Gastroesophageal sphincter (tissue), 4 donors: ENCODE data around the gene SHOX. TPM values are rescaled to one million over a fixed set of nuclear protein-coding genes. Genes with fewer than 3 reads are reported as not detected.

Source experiments
- ATAC-seq: fragments of 150-250 bp; one replicate; pipeline ENCODE4 v1.9.1; 2016; ENCODE audit warnings: mild to moderate bottlenecking, moderate library complexity
- H3K27ac ChIP-seq, 4 donors: fragments of 200-600 bp; sonication (generic) in 3 of 4; 1 replicate in 3 of 4; 2 replicates in 1 of 4; pipeline ENCODE4 v1.5.1; 2016 to 2019
- H3K27me3 ChIP-seq: fragments of 200-600 bp; sonication (generic); one replicate; pipeline ENCODE4 v1.5.1; 2019
- H3K36me3 ChIP-seq, 2 donors: fragments of 200-600 bp; sonication (generic); one replicate each; pipeline ENCODE4 v1.5.1; 2019; ENCODE audit warnings: control low read depth in 1 of 2
- H3K4me1 ChIP-seq, 3 donors: fragments of 200-600 bp; sonication (generic); 1 replicate in 2 of 3; 2 replicates in 1 of 3; pipeline ENCODE4 v1.5.1; 2016 to 2019; ENCODE audit warnings: control low read depth in 2 of 3
- H3K4me3 ChIP-seq, 2 donors: fragments of 200-600 bp; sonication (generic); one replicate each; pipeline ENCODE4 v1.5.1; 2019; ENCODE audit warnings: mild to moderate bottlenecking in 1 of 2, moderate library complexity in 1 of 2
- H3K9me3 ChIP-seq, 3 donors: fragments of 200-600 bp; sonication (generic); one replicate each; pipeline ENCODE4 v1.5.1; 2017 to 2019; ENCODE audit warnings: control low read depth in 2 of 3
- CTCF ChIP-seq, 4 experiments: fragments of 200-600 bp in 2 of 4; fragments of 450-650 bp in 2 of 4; sonication (generic) in 1 of 4; IDR thresholded peaks; one replicate each; pipeline ENCODE4 v1.5.1; 2017 to 2019; ENCODE audit warnings: antibody characterized with exemption in 4 of 4, mild to moderate bottlenecking in 2 of 4, moderate library complexity in 2 of 4
- EP300 ChIP-seq: sonication (generic); formaldehyde crosslinking; IDR thresholded peaks from one replicate; pipeline ENCODE4 v1.6.1; 2017; ENCODE audit warnings: antibody characterized with exemption, mild to moderate bottlenecking
- POLR2A ChIP-seq, 2 donors: fragments of 450-650 bp; IDR thresholded peaks; one replicate each; pipeline ENCODE4 v1.6.1; 2017; ENCODE audit warnings: antibody characterized with exemption in 2 of 2, mild to moderate bottlenecking in 2 of 2, moderate library complexity in 1 of 2
- POLR2AphosphoS5 ChIP-seq: sonication (generic); formaldehyde crosslinking; IDR thresholded peaks from one replicate; pipeline ENCODE4 v1.6.1; 2017; ENCODE audit warnings: antibody characterized with exemption
- whole genome bisulfite sequencing, 2 donors: methylation state at CpG; one replicate each; pipeline ENCODE4 v1.1.5; 2018; ENCODE audit warnings: low coverage in 1 of 2; 5-methylcytosine and 5-hydroxymethylcytosine counted together
- total RNA-seq, 4 donors: library from RNA; depleted of rRNA; stranded (reverse); fragments of >200 nt; gene quantifications; one replicate each; pipeline ENCODE4 v1.1.0, GENCODE V29; 2016

Gene SHOX
- total RNA-seq, 4 donors from 2014 or later: not detected

DNA sequence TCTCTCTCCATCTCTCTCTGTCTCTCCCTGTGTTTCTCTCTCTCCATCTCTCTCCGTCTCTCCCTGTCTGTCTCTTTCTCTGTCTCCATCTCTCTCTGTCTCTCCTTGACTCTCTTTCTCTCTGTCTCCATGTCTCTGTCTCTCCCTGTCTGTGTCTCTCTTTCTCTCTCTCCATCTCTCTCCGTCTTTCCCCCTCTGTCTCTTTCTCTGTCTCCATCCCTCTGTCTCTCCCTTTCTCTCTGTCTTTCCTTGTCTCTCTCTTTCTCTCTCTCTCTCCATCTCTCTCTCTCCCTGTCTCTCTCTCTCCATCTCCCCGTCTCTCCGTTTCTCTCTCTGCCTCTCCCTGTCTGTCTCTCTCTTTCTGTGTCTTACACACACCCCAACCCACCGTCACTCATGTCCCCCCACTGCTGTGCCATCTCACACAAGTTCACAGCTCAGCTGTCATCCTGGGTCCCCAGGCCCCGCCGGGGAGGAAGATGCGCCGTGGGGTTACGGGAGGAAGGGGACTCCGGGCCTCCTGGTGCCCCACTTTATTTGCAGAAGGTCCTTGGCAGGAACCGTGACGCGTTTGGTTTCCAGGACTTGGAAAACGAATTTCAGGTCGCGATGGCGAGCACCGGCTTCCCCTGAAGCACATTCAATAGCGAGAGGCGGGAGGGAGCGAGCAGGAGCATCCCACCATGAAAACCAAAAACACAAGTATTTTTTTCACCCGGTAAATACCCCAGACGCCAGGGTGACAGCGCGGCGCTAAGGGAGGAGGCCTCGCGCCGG lies 1.2 kb upstream of the SHOX start:
- 4 to 9% methylated on average over 3 to 15 of the region's 30 CpGs for WGBS, 2 donors
- H3K4me1 ChIP-seq: peaks cover 0 to under 1% (median 0%) of the 10 kb centered on the region in 3 donors
- H3K27me3 ChIP-seq: peaks cover 81% of the 10 kb centered on the region
- no peak overlapping the region for H3K27ac ChIP-seq
- ATAC-seq: no peak
- TF ChIP-seq POLR2AphosphoS5 (no peak), EP300 (no peak), POLR2A (IDR thresholded peaks at IDR 0.05) (no peak), CTCF (IDR thresholded peaks at IDR 0.05) (no peak)
- H3K36me3 ChIP-seq: no peaks in the 10 kb centered on the region
- no peaks in the 10 kb centered on the region for H3K9me3 ChIP-seq
- H3K4me3 ChIP-seq: no peak overlapping the region

DNA sequence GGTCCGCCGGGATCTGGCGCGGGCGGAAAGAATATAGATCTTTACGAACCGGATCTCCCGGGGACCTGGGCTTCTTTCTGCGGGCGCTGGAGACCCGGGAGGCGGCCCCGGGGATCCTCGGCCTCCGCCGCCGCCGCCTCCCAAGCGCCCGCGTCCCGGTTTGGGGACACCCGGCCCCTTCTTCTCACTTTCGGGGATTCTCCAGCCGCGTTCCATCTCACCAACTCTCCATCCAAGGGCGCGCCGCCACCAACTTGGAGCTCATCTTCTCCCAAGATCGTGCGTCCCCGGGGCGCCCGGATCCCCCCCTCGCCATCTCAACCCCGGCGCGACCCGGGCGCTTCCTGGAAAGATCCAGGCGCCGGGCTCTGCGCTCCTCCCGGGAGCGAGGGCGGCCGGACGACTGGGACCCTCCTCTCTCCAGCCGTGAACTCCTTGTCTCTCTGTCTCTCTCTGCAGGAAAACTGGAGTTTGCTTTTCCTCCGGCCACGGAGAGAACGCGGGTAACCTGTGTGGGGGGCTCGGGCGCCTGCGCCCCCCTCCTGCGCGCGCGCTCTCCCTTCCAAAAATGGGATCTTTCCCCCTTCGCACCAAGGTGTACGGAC lies 482 bp upstream of the SHOX start:
- ATAC-seq: no peak
- peaks cover 81% of the 10 kb centered on the region for H3K27me3 ChIP-seq
- H3K36me3 ChIP-seq: no peaks in the 10 kb centered on the region
- no peak overlapping the region for H3K27ac ChIP-seq
- no peak overlapping the region for H3K4me3 ChIP-seq
- H3K9me3 ChIP-seq: no peaks in the 10 kb centered on the region
- no peaks in the 10 kb centered on the region for H3K4me1 ChIP-seq
- WGBS, 2 donors: 0% methylated on average over 17 to 21 of the region's 62 CpGs
- no peak for TF ChIP-seq POLR2AphosphoS5
- TF ChIP-seq EP300: no peak
- no peak for TF ChIP-seq POLR2A (IDR thresholded peaks at IDR 0.05)
- no peak for TF ChIP-seq CTCF (IDR thresholded peaks at IDR 0.05)

DNA sequence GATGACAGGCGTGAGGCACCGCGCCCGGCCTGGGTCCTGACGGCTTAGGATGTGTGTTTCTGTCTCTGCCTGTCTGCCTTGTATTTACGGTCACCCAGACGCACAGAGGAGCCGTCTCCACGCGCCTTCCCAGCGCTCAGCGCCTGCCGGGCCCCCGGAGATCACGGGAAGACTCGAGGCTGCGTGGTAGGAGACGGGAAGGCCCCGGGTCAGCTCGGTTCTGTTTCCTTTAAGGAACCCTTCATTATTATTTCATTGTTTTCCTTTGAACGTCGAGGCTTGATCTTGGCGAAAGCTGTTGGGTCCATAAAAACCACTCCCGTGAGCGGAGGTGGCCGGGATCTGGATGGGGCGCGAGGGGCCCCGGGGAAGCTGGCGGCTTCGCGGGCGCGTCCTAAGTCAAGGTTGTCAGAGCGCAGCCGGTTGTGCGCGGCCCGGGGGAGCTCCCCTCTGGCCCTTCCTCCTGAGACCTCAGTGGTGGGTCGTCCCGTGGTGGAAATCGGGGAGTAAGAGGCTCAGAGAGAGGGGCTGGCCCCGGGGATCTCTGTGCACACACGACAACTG lies 1.3 kb downstream of the SHOX start:
- Histone ChIP-seq H3K27me3 (peaks cover 86% of the 10 kb centered on the region), H3K36me3 (no peaks in the 10 kb centered on the region), H3K4me1 (no peaks in the 10 kb centered on the region), H3K9me3 (no peaks in the 10 kb centered on the region), H3K27ac (no peak overlapping the region), H3K4me3 (no peak overlapping the region)
- no peak for ATAC-seq
- WGBS, 2 donors: no CpG with 5 or more reads among the region's 44 CpGs
- TF ChIP-seq POLR2A (IDR thresholded peaks at IDR 0.05) (no peak), POLR2AphosphoS5 (no peak), EP300 (no peak), CTCF (IDR thresholded peaks at IDR 0.05) (no peak)

DNA sequence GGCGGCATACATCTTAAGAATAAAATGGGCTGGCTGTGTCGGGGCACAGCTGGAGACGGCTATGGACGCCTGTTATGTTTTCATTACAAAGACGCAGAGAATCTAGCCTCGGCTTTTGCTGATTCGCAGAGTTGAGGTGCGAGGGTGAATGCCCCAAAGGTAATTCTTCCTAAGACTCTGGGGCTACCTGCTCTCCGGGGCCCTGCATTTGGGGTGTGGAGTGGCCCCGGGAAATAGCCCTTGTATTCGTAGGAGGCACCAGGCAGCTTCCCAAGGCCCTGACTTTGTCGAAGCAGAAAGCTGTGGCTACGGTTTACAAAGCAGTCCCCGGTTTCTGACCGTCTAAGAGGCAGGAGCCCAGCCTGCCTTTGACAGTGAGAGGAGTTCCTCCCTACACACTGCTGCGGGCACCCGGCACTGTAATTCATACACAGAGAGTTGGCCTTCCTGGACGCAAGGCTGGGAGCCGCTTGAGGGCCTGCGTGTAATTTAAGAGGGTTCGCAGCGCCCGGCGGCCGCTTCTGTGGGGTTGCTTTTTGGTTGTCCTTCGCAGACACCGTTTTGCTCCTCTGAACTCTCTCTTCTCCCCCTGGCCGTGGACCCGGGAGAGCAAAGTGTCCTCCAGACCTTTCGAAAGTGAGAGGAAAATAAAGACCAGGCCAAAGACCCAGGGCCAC lies 1.9 kb downstream of the SHOX start:
- Histone ChIP-seq H3K27ac (no peak overlapping the region), H3K9me3 (no peaks in the 10 kb centered on the region), H3K4me1 (peaks cover 0 to 5% (median 0%) of the 10 kb centered on the region in 3 donors), H3K27me3 (peaks cover 86% of the 10 kb centered on the region), H3K36me3 (no peaks in the 10 kb centered on the region), H3K4me3 (no peak overlapping the region)
- TF ChIP-seq POLR2AphosphoS5 (no peak), CTCF (IDR thresholded peaks at IDR 0.05) (no peak), EP300 (no peak), POLR2A (IDR thresholded peaks at IDR 0.05) (no peak)
- 0% methylated on average over 7 of the region's 30 CpGs; no CpG with 5 or more reads in 1 of the 2 donors for WGBS, 2 donors
- no peak for ATAC-seq
